ENCODE data around the gene IGFBP1. TPM values are rescaled to one million over a fixed set of nuclear protein-coding genes. Genes with fewer than 3 reads are reported as not detected.
A peak's percentile ranks its signal among the peaks of the same experiment; 100 is the strongest.

IGFBP1 gene
- total RNA-seq, 1 donor from 2014 or later: not detected

DNA sequence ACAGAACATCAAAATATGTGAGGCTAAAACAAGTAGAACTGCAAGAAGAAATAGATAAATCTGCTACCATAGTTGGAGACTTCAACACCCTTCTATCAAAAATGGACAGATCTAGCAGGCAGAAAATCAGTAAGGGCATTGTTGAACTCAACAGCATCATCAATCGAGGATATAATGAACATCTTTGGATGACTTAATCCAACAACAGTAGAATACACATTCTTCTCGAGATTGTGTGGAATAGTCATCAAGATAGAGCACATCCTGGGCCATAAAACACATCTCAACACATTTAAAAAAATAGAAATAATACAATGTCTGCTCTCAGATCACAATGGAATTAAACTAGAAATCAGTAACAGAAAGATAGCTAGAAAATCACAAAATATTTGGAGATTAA lies 9.9 kb downstream of the IGFBP1 start:
- DNase-seq (ENCODE audit: extremely low read depth, low read depth, low spot score): no peak

DNA sequence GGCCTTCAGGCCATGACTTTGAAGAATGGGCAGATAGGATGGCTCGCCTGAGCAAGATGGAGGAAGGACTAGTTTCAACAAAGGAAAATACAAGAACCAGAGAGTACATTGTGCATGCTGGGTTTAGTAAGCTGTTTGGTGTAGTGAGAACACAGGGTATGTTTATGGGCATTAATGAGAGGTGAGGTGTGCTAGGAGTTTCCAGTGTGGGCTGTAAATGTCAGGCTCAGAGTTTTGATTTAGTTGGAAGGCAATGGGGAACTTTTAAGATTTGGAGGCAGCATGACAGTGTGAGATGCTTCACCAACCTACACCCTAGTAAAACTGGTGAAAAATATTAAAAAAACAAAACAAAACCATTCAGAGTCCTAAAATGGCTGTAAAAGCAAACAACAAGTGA lies 13.3 kb downstream of the IGFBP1 start:
- DNase-seq (ENCODE audit: extremely low read depth, low read depth, low spot score): no peak

DNA sequence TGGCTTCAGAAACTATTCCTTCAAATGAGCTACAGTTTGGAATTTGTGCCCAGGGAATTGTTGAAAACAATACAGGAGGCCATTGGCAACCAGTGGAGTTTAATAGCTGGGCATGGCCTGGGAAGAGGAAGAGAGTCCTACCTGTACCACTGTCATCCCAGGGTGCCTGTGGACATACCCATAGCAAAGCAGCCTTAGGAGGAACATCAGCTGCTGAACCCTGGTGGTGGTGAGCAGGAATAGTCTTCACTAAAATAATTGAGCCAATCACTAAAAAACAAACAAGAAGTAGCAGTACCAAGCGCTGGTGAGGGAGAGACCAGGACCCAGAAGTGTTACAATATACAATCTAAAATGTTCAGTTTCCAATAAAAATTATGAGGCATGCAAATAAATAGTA lies 14.5 kb downstream of the IGFBP1 start:
- no peak for DNase-seq (ENCODE audit: extremely low read depth, low read depth, low spot score)

DNA sequence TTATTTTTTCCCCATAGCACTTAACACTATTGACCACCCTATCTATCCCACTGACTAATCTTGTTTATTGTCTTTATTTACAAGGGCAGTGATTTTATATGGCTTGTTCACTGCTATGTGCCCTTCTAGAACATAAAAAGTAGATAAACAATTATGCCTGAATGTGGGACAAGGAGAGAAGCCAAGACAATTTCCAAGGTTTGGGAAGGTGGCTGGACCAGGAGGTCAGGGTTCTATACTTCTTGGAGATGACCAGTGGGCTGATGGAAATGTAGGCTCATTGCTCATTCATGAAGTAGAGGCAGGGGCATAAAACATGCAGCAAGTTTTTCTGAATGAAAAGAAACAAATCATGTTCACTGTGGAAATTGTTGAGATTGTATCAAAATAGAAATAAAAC lies 21.3 kb downstream of the IGFBP1 start:
- DNase-seq (ENCODE audit: extremely low read depth, low read depth, low spot score): no peak

DNA sequence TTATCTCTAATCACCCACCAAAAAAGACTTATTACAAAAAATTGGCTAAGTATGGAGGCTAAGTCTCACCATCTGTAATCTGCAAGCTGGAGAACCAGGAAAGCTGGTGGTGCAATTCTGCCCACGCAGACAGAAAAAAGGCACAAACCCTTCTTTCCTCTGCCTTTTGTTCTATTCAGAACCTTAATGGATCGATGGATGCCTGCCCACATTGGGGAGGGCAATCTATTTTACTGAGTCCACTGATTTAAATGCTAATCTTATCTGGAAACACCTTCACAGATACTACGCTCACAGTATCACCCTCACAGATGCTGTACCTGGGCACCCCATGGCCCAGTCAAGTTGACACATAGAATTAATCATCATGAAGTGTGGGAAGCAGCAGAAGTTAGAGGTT lies 22.6 kb downstream of the IGFBP1 start:
- no peak for DNase-seq (ENCODE audit: extremely low read depth, low read depth, low spot score)

DNA sequence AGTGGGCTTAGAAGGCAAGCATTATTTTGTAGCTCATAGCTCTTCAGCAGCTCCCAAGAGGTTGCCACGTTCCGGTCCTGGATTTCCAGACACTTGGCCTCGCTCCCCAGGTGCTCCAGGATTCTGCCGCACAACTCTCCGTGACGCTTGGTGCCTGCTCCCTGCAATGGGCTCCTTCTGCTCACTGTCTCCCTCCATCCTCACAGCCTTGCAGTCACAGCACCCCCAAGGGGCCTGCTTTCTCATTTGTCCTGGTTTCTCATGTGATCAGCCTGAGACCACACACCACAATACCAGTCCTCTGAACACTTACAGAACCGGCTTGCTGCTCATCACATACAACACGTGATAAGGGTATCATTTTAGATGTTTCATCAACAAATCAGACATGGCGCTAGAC lies 23.0 kb downstream of the IGFBP1 start:
- no peak for DNase-seq (ENCODE audit: extremely low read depth, low read depth, low spot score)

DNA sequence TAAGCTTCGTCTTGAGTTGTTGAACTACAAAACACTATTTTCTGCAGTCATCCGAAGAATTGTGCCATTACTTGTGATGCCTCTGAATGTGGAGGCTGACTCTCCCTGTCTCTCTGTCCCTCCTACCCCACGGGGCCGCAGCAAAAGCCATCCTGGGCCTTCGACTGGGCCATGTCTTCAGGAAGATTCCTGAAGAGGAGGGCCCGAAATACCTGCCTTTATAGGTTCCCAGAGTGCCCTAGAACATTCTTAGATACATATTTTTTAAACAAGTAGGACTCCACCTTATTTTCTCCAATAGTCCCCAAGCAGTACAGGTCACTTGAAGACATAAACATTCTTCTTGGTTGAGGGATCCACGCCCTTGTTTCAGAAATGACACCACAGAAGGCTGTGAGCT lies 24.7 kb downstream of the IGFBP1 start:
- DNase-seq (ENCODE audit: extremely low read depth, low read depth, low spot score): no peak

DNA sequence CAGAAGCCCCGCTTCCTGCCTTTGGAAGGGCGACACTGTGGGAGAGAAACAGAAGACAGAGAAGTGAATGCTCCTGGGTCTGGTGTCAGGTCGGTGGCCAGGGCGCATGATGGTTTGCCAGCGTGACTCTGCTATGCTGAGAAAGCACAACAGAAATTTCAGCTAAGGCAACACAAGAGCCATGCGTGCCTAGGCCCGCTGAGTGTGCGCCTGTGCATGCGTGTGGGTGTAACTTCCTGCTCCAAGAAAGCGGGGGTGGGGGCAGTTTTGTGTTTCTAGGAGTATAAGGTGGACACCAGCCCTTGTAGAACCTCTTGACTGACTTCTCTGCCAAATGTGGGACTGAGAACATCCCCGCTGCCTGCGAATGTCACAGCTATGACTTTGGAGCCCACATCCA lies 26.6 kb downstream of the IGFBP1 start:
- no peak for DNase-seq (ENCODE audit: extremely low read depth, low read depth, low spot score)

DNA sequence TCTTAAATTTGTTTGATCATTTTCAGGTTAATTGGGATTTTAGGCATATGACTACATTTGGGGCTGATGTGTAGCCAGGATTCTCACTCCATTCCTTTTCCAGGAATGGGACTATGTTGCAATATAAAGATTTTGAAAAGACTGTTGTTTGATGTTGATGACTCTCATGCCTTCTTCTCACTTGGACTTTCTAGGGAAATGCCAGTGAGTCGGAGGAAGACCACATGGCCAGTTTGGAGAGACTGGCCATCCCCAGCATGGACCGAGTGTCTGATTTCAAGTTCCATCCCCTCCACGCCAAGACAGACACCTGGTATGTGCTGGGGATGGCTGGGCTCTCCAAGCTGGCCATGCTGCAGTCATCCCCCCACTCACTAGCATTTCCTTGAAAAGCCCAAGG lies 27.3 kb downstream of the IGFBP1 start:
- no peak for DNase-seq (ENCODE audit: extremely low read depth, low read depth, low spot score)

DNA sequence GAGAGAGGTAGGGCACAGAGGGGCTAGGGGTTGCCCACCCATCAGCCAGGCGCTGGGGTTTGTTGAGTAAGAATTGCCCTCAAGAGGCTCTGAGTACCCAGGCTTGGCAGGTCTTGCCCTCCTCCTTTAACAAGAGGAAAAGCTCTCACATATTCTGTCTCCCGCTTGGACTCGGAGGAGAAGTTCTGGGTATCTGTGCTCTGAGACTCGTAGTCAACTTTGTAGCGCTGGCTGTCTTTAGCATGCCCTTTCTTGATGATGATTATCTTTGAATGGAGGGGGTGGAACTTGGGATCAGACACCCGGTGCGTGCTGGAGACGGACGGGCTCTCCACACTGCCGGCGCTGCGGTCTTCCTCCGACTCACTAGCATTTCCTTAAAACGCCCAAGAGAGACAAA lies 28.8 kb downstream of the IGFBP1 start:
- no peak for DNase-seq (ENCODE audit: extremely low read depth, low read depth, low spot score)

DNA sequence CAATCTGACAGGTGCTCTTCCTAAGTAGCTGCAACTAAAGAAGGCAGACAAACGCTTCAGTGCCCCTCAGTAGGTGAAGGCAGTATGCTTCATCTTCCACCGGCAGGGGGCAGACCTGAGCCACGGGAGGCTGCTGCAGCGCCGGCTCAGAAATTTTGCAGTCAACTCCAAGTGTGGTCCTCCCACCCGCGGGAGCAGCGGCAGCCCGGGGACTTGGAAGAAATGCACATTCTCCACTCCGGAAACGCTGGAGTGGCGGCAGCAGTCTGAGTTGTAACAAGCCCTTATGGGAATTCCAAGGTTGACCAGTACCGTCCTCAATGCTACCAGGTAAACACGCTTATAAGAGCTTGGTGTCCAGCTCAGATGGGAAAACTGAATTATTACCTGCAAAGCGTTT lies 29.4 kb downstream of the IGFBP1 start:
- DNase-seq (ENCODE audit: extremely low read depth, low read depth, low spot score): peak; percentile 23

DNA sequence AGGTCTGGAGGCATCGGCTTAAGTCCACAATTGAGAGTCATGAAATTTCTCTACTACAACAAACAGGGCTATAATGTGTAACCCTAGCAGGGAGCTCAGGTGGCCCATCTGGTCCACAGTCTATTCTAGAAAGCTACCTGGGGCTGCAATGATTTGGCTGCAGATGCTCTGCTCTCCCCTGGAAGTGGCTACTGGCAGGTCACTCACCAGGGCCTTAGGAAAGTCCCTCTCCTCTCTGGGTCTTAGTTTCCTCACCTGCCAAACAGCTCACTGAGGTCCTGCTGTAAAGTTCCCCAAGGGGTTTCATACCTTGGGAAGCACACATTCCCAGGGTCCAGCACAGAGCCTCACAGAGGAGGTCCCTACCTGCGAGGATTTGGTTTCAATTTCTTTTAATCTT lies 30.3 kb downstream of the IGFBP1 start:
- DNase-seq (ENCODE audit: extremely low read depth, low read depth, low spot score): no peak

DNA sequence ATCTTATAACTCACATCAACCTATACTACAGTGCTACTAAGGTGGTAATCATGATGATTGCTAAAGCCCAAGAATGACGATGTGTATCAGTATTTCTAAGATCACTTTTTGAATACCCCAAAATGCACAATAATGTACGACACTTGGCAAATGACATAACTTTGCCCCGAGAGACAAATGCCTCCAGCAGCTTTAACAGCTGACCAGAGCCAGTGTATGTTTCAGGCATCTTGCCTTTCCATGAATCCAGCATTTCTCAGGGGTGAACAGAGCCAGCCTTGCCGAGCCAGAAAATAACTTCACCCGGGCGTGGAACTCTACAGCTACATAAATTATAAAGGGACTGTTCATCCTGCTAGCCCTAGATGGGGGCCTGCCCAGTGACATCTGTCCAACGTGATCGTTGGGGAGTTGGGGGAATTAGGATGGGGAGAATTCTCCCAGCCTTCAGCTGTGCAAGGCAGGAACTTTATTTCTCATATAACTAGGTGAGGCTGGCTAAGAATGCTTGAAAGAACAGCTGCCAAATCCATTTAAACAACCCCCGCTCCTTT lies 31.0 kb downstream of the IGFBP1 start:
- no peak for DNase-seq (ENCODE audit: extremely low read depth, low read depth, low spot score)

DNA sequence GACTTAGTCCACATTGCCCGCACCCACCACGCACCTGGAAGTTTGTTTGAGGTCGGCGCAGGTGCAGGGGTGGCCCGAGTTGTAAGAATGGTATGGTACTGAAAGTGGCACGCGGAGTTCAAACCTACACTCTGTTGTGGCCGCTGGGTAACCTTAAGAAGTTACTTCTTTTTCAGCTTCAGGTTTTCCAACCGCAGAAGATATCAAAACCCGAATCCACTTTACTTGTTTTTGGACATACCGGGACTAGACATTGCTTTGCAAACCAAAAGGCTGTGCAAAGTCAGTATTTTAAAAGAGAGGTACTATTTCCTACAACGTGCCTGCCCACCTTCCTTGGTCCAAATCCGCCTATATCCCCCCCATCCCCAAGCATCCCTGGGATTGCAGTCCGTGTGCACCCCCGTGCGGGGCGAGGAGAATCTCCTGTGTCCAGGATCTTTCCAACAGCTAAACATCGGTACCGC lies 31.7 kb downstream of the IGFBP1 start:
- no peak for DNase-seq (ENCODE audit: extremely low read depth, low read depth, low spot score)

DNA sequence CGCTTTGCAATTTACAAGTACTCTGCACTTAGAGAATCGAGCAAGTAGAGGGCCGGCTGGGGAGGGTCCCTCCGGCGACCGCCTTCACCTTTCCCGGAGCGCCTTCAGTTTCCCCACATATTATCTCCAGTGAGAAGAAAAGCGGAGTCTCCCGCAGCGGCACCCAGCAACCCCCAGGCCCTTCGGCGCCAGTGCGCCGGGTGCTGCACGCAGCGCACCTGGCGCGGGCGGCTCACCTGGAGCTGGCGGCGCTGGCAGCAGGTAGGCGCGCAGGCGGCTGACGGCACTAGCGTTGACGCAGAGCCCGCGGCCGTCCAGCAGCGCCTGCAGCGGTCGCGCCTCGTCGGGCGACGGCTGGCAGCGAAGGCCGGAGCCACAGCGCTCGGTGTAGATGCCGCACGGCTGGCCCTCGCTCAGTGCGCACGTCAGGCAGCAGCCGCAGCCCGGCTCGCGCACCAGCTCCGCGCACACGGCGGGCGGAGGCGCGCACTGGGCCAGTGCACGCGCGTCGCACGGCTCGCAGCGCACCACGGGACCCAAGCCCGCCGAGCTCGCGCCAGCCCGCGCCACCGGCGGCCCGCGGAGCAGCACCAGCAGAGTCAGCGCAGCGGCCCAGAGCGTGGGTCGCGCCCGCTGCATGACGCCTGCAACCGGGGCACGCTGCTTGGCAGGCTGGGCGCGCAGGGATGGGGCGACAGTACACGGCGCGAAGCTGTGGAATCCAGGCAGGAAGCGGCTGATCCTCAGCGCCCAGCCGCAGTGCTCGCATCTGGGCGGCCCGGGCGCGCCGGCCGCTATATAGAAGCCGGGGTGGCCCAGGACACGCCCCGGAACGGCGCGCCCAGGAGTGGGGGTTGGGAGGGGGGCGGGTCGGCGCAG lies 32.5 kb downstream of the IGFBP1 start, which contains the start of gene IGFBP3:
Gene IGFBP3 (minus strand): TSS at position 771 of the 879 bp plus-strand sequence. CDS start 132 bp downstream, at position 639.
- DNase-seq (ENCODE audit: extremely low read depth, low read depth, low spot score): no peak

DNA sequence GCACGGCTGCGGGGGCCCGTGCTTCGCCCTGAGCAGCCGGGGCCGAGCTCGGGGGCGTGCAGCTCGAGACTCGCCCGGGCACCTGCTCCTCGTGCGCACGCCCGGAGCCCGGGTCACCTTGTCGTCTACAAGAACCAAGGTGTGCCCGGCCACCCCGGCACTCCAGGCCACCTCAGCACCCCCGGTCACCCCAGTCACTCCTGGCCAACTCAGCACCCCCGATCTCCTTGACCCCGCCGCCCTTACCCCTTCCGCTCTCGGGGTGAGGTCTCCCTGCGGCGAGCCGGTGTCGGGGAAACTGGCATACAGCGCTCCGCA lies 33.1 kb downstream of the IGFBP1 start:
- no peak for DNase-seq (ENCODE audit: extremely low read depth, low read depth, low spot score)

DNA sequence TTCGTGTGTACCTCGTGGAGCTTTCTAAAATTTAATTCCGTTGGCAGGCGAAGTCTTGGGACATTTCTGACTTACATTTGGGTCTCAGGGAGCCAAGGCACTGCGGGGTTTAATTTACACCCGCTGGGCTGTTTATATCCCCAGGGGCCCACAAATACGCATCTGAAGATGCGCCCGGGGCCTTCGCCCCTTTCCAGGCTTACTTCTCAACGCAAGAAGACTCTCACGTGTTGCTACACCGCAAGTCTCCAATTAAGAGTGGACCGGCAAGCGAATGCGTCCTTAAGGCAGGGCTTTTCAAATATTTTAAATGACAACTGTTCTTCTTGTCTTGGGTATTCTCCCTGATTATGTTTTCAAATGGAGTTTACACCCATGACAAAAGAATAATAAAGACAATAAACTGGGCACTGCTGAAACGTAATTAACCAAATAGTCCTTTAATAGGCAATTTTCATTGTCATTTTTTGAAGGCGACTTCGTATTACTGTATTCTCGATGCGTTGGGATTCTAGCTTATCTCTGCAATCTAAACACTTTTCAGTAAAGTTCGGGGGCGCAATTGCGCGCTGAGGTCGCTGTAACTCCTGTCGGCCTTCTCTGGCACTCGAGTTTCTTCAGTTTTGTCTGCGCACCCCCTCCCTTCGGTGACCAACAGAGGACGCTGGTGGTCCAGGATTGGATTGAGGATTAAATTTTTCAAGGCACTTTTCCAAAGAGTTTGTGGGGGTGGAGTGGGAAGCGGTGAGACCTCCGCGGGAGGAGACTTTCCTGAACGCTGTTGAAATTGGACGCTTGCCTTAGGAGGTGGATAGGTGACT lies 33.6 kb downstream of the IGFBP1 start:
- DNase-seq (ENCODE audit: extremely low read depth, low read depth, low spot score): peak; percentile 73

DNA sequence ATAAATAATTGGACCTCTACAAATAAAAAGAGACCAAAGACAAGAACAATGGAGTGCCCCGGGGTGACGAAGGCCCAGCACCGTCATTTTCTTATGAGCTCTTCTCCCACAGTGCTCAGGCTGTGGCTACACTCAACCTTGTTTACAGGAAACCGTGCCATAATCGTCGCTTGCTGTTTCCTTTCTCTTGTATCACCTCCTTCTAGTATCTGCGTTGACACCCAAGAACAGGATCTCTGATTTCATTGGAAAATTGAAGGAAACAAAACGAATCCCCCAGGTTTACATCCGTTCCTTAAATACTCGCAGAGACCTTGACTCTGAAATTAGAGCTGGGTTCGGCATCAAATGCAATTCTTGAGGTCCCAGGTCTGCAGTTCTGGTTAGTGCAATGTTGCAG lies 34.5 kb downstream of the IGFBP1 start:
- peak; percentile 25 for DNase-seq (ENCODE audit: extremely low read depth, low read depth, low spot score)

DNA sequence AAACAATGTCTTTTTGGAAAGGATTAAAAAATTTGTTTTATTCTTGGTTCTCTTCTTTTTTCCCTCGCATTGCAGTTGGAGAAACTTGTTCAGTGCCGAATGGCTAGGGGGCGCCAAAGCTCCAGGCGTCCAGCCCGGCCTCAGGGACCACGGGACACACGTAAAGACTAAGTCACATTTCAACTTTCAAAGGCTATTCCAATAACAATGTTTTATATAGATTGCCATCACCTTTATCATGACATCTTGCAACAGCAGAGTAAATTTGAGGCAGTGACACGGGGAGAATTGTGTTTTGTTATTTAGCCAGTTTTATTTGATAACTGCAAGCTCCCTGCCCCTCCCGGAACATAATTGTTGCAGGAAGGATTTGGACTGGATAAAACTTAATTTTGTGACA lies 35.0 kb downstream of the IGFBP1 start:
- peak; percentile 54 for DNase-seq (ENCODE audit: extremely low read depth, low read depth, low spot score)

DNA sequence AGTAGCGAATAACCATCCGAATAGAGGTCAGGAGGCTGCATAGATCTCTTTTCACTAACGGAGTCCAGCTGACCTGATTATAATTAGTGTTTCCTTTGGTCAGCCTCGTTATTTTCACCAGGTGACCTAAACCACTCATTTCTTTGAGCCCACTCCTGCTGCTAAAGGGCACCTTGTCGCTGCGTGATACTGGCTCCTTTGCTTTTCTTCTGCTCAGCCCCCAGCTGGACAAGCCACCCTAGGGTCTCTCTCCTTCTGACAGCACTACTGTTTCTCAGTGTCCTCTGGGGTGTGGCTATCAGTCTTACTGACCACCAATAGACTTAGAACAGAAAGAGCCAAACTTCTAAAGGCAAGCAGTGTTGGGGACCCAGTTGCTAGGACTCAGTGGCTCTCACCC lies 35.5 kb downstream of the IGFBP1 start:
- DNase-seq (ENCODE audit: extremely low read depth, low read depth, low spot score): no peak

DNA sequence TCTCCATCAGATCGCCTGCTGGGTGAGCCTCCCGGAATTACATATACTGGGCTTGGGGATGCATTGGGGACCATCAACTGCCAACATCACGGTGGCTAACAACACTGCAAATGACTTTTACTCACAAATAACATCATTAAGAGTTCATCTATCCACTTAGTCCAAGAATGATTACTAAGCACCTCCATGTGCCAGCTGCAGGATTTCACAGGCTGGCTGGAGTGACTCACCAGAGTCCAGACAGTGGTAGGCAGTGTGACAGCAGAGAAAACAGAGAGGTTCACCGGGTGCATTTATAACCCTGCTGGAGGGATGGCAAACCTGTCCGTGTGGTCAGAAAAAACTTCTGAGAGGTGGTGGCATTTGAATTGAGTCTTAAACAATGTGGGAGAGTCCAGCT lies 36.0 kb downstream of the IGFBP1 start:
- DNase-seq (ENCODE audit: extremely low read depth, low read depth, low spot score): no peak

DNA sequence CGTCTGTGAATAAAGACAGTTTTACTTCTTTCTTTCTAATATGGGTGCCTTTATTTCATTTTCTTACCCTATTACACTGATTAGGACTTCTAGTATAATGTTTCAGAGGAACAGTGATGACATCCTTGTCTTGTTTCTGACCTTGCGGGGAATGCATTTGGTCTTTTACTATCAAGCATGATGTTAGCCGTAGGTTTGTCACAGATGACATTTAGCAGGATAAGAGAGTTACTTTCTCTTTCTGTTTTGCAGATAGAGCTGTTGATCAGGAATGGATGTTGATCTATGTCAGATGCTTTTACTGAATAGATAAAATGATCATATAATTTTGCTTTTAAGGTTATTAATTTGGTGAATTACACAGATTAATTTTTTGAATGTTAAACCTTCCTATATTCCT lies 39.4 kb downstream of the IGFBP1 start:
- no peak for DNase-seq (ENCODE audit: extremely low read depth, low read depth, low spot score)
